Glutamatergic neuron (in vitro differentiated cells): ENCODE measurements around the gene WDR18. TPM values are rescaled to one million over a fixed set of nuclear protein-coding genes. Genes with fewer than 3 reads are reported as not detected.

Source experiments
- DNase-seq: peaks from one replicate; pipeline ENCODE4 v3.0.0; 2022
- H3K27ac Mint-ChIP-seq: one replicate; pipeline ENCODE4 v1.8.0; 2020; ENCODE audit warnings: mild to moderate bottlenecking, mixed read lengths, inconsistent platforms; ENCODE audit not compliant: unreplicated experiment
- H3K27me3 Mint-ChIP-seq: one replicate; pipeline ENCODE4 v1.8.0; 2020; ENCODE audit warnings: mild to moderate bottlenecking, moderate library complexity, mixed read lengths, inconsistent platforms; ENCODE audit not compliant: unreplicated experiment
- H3K36me3 Mint-ChIP-seq: one replicate; pipeline ENCODE4 v1.8.0; 2020; ENCODE audit warnings: mild to moderate bottlenecking, mixed read lengths, inconsistent platforms; ENCODE audit not compliant: unreplicated experiment
- H3K4me1 Mint-ChIP-seq: one replicate; pipeline ENCODE4 v1.8.0; 2020; ENCODE audit warnings: mild to moderate bottlenecking, low read depth, mixed read lengths, inconsistent platforms; ENCODE audit not compliant: unreplicated experiment
- H3K4me3 Mint-ChIP-seq: one replicate; pipeline ENCODE4 v1.8.0; 2020; ENCODE audit warnings: mild to moderate bottlenecking, mixed read lengths, inconsistent platforms; ENCODE audit not compliant: unreplicated experiment
- H3K9me3 Mint-ChIP-seq: one replicate; pipeline ENCODE4 v1.8.0; 2020; ENCODE audit warnings: mild to moderate bottlenecking, moderate library complexity, mixed read lengths, inconsistent platforms; ENCODE audit not compliant: unreplicated experiment
- CTCF ChIP-seq: fragments of 200-600 bp; sonication (generic); IDR thresholded peaks from one replicate; pipeline ENCODE4 v1.5.0; 2021; ENCODE audit not compliant: partially characterized antibody, unreplicated experiment
- total RNA-seq: library from RNA; stranded (reverse); fragmentation: NEBNext Ultra II Directional; extraction: Animal tissue kit (Norgen Biotek cat#: 25700); gene quantifications from one replicate; pipeline ENCODE4 v1.2.1, GENCODE V29; 2021; ENCODE audit not compliant: unreplicated experiment

WDR18 gene
- total RNA-seq, 1 donor from 2014 or later, result 52.1 TPM

GRCh38 chr19:1035998-1036621 lies 52.0 kb downstream of the WDR18 start:
- DNase-seq, result no peak
- H3K36me3 Mint-ChIP-seq, result no peaks in the 10 kb centered on the region
- H3K27ac Mint-ChIP-seq, result no peak overlapping the region
- peaks cover 7% of the 10 kb centered on the region for H3K9me3 Mint-ChIP-seq
- no peak for TF ChIP-seq CTCF
- H3K27me3 Mint-ChIP-seq, result peaks cover 6% of the 10 kb centered on the region
- H3K4me1 Mint-ChIP-seq, result peaks cover 3% of the 10 kb centered on the region
- H3K4me3 Mint-ChIP-seq, result no peak overlapping the region

GRCh38 chr19:1037621-1038064 lies 53.5 kb downstream of the WDR18 start:
- no peak for DNase-seq
- peaks cover 8% of the 10 kb centered on the region for H3K9me3 Mint-ChIP-seq
- no peak for TF ChIP-seq CTCF
- no peaks in the 10 kb centered on the region for H3K36me3 Mint-ChIP-seq
- peaks cover 3% of the 10 kb centered on the region for H3K4me1 Mint-ChIP-seq
- no peak overlapping the region for H3K27ac Mint-ChIP-seq
- H3K27me3 Mint-ChIP-seq, result peaks cover 6% of the 10 kb centered on the region
- no peak overlapping the region for H3K4me3 Mint-ChIP-seq

GRCh38 chr19:1038978-1039645 lies 55.0 kb downstream of the WDR18 start:
- Mint-ChIP-seq H3K4me1 (peaks cover 3% of the 10 kb centered on the region), H3K4me3 (peak overlapping the region; percentile 20), H3K36me3 (no peaks in the 10 kb centered on the region), H3K27me3 (peaks cover 6% of the 10 kb centered on the region), H3K9me3 (peaks cover 6% of the 10 kb centered on the region), H3K27ac (no peak overlapping the region)
- TF ChIP-seq CTCF, result no peak
- no peak for DNase-seq

- peaks cover 3% of the 10 kb centered on the region for H3K4me1 Mint-ChIP-seq
- H3K27me3 Mint-ChIP-seq, result peaks cover 6% of the 10 kb centered on the region
- H3K9me3 Mint-ChIP-seq, result peaks cover 6% of the 10 kb centered on the region
- H3K36me3 Mint-ChIP-seq, result no peaks in the 10 kb centered on the region
- peak; percentile 100 for DNase-seq
- H3K4me3 Mint-ChIP-seq, result peak within 1 kb of the TSS; percentile 96
- peak within 1 kb of the TSS; percentile 91 for H3K27ac Mint-ChIP-seq
- no peak for TF ChIP-seq CTCF
Observed at GRCh38 chr19:1039646-1040475, 55.7 kb downstream of the WDR18 start, which contains the start of gene ABCA7. ABCA7 (plus strand) TSS chr19:1040107; CDS start chr19:1041362, 1,255 bp downstream.
